GM13977 (cell line): ENCODE results near the gene ENTPD8.

Experiments
- DNase-seq: peaks from one replicate; pipeline ENCODE4 v3.0.0; 2012; ENCODE audit warnings: low spot score
- CTCF ChIP-seq: IDR thresholded peaks from 2 replicates; pipeline ENCODE4 v1.5.1; 2012; ENCODE audit warnings: mild to moderate bottlenecking, control low read depth; ENCODE audit not compliant: insufficient read depth; ENCODE audit errors: extremely low read depth, missing control alignments
- in situ Hi-C: fragments of 300-500 bp; cut with MboI; formaldehyde crosslinking; loops from one replicate; pipeline ENCODE4 v1.12.0; 2022; ENCODE audit warnings: low sequenced_read_pairs, low pct_unique_long_range_greater_than_20kb, mixed read lengths, inconsistent platforms; ENCODE audit not compliant: unreplicated experiment

ENTPD8 gene

GRCh38 chr9:137486141-137486490 lies 45.0 kb upstream of the ENTPD8 start:
- no peak for DNase-seq
- no peak for TF ChIP-seq CTCF
- in situ Hi-C loops, result no loop called here

GRCh38 chr9:137485343-137486140 lies 44.4 kb upstream of the ENTPD8 start:
- no peak for DNase-seq
- in situ Hi-C loops, result no loop called here
- TF ChIP-seq CTCF, result no peak

GRCh38 chr9:137484551-137485315 lies 43.6 kb upstream of the ENTPD8 start:
- no peak for DNase-seq
- TF ChIP-seq CTCF, result no peak
- in situ Hi-C loops, result no loop called here

GRCh38 chr9:137482094-137482781 lies 41.1 kb upstream of the ENTPD8 start:
- in situ Hi-C loops, result no loop called here
- TF ChIP-seq CTCF, result no peak
- no peak for DNase-seq

- no peak for DNase-seq
- in situ Hi-C loops, result no loop called here
- TF ChIP-seq CTCF, result no peak
These were observed 39.8 kb upstream of the ENTPD8 start for GRCh38 chr9:137480686-137481683.
